ENCODE measurements around the gene ADAM8. TPM values are rescaled to one million over a fixed set of nuclear protein-coding genes. Genes with fewer than 3 reads are reported as not detected.

ADAM8 gene
- total and polyA plus RNA-seq, 2 of the 8 experiments (the other 6 are each of a cell fraction or from before 2014, with no cell fraction given) = 4.6 TPM

DNA sequence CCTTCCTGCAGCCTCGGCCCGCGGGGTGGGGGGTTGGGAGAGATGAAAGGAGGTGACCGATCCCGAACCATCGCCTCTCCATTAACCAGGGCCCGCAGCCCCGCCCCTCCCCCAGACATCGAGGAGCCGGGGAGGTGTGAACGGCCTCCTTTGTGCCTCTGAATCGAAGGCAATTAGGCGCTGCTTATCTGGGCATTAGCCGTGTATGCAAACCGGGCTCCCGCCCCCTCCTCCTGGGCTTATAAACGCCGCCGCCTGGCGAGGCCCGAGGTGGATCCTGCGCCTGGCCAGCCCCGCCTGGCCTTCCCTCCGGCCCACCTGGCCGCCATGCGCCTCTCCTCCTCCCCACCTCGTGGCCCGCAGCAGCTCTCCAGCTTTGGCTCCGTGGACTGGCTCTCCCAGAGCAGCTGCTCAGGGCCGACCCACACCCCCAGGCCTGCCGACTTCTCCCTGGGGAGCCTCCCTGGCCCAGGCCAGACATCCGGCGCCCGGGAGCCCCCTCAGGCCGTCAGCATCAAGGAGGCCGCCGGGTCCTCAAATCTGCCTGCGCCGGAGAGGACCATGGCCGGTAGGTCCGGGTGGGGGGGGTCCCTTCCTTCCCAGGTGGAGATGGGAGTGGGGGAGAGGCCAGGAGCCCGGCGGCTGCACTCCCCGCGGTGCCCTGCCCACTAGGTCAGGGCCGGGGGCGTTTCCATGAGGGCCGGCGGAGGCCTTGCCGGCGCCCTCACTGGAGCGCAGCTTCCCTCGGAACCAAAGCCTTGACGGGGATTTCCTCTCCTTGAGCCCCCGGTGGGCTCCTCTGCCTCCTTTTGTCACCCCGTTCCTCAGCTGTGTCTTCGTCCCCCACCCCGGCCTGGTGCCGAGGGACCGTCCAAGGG lies 38.8 kb downstream of the ADAM8 start, which contains the start of gene VENTX (continued):
- peak; percentile 79 for TF ChIP-seq RNF2 (IDR thresholded peaks at IDR 0.05; ENCODE audit: borderline replicate concordance, low read depth, low read length, missing control alignments, poor library complexity, severe bottlenecking)
- TF ChIP-seq NANOG (IDR thresholded peaks at IDR 0.05; ENCODE audit: insufficient read depth, low read depth, low read length, poor library complexity, severe bottlenecking) = peak; percentile 95
- TF ChIP-seq RXRA (IDR thresholded peaks at IDR 0.05; ENCODE audit: insufficient read depth, low read depth, low read length) = no peak
- TF ChIP-seq TAF1 (IDR thresholded peaks at IDR 0.05; ENCODE audit: low read depth, low read length) = 0 out of 2 replicates have a peak, but pooled peaks have one; percentile 21
- TF ChIP-seq FOSL1 (IDR thresholded peaks at IDR 0.05; ENCODE audit: insufficient read depth, low read depth, low read length) = no peak
- TF ChIP-seq SUZ12 (IDR thresholded peaks at IDR 0.05; ENCODE audit: low read length) = no peak
- TF ChIP-seq EGR1 (IDR thresholded peaks at IDR 0.05; ENCODE audit: borderline replicate concordance, low read depth, low read length) = no peak
- no peak for TF ChIP-seq POLR2AphosphoS5 (IDR thresholded peaks at IDR 0.05; ENCODE audit: low read depth, low read length)
- TF ChIP-seq POU5F1 (IDR thresholded peaks at IDR 0.05; ENCODE audit: low read depth, low read length) = no peak
- TF ChIP-seq, protein P1, sequence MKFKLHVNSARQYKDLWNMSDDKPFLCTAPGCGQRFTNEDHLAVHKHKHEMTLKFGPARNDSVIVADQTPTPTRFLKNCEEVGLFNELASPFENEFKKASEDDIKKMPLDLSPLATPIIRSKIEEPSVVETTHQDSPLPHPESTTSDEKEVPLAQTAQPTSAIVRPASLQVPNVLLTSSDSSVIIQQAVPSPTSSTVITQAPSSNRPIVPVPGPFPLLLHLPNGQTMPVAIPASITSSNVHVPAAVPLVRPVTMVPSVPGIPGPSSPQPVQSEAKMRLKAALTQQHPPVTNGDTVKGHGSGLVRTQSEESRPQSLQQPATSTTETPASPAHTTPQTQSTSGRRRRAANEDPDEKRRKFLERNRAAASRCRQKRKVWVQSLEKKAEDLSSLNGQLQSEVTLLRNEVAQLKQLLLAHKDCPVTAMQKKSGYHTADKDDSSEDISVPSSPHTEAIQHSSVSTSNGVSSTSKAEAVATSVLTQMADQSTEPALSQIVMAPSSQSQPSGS (IDR thresholded peaks at IDR 0.05; ENCODE audit: low read length) = no peak
- no peak for TF ChIP-seq SP1 (IDR thresholded peaks at IDR 0.05; ENCODE audit: low read depth, low read length)
- TF ChIP-seq PHF8 (conservative IDR thresholded peaks at IDR 0.05; ENCODE audit: low read depth, low read length) = 0 out of 2 replicates have a peak, but pooled peaks have one; percentile 13
- TF ChIP-seq NRF1 (IDR thresholded peaks at IDR 0.05; ENCODE audit: low read depth, low read length) = no peak
- TF ChIP-seq, protein P2, sequence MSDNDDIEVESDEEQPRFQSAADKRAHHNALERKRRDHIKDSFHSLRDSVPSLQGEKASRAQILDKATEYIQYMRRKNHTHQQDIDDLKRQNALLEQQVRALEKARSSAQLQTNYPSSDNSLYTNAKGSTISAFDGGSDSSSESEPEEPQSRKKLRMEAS (IDR thresholded peaks at IDR 0.05) = peak; percentile 98
- peak; percentile 77 for TF ChIP-seq CTBP2 (IDR thresholded peaks at IDR 0.05; ENCODE audit: borderline replicate concordance, insufficient read depth, insufficient read length, low read length)
- TF ChIP-seq CREB1 (IDR thresholded peaks at IDR 0.05) = no peak
- TF ChIP-seq SIN3A (conservative IDR thresholded peaks at IDR 0.05 in 1 of 2, IDR thresholded peaks at IDR 0.05 in 1 of 2; ENCODE audit: low read depth in 1 of 2, low read length in 2 of 2) = no peak
- TF ChIP-seq JUND (IDR thresholded peaks at IDR 0.05; ENCODE audit: low read length) = no peak
- no peak for TF ChIP-seq SIX5 (IDR thresholded peaks at IDR 0.05; ENCODE audit: low read depth, low read length)
- TF ChIP-seq HDAC2 (IDR thresholded peaks at IDR 0.05; ENCODE audit: borderline replicate concordance in 1 of 2, low read depth in 2 of 2, low read length in 2 of 2) = peak; percentile 12 to 25; a peak in 1 of 4 replicates
- no peak for TF ChIP-seq YY1 (IDR thresholded peaks at IDR 0.05; ENCODE audit: low read depth, low read length)
